HG03571 (cell line): Measurements from ENCODE around the gene VAMP5.
"Not testable (repeated sequence)": the region's sequence is repeated elsewhere in the genome, so short reads cannot be mapped to it uniquely, and the experiment has no call there.

Experiments
- ATAC-seq: cut with Tn5 transposase; IDR thresholded peaks from one replicate; pipeline ENCODE4 v1.9.1; 2021; ENCODE audit not compliant: unreplicated experiment

Gene VAMP5

DNA sequence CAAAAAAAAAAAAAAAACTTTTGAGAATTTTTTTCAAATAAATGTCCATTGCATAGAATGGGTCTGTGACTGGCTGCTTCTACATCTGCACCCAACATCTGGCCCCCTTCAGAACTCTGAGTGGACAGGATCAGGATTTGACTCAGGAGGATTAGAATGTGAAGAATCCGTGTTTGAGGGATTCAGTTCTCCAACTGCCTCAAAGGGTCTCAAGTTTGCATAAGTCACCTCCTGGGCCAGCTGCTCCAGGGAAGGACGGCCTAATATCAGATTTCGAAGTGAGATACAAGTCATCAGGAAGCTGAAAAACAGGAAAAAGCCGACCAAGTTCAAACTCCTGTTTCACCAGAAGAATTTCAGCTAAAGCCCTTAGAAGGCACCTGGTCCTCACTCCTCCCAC is 34.4 kb upstream of the VAMP5 start:
- no peak for ATAC-seq

DNA sequence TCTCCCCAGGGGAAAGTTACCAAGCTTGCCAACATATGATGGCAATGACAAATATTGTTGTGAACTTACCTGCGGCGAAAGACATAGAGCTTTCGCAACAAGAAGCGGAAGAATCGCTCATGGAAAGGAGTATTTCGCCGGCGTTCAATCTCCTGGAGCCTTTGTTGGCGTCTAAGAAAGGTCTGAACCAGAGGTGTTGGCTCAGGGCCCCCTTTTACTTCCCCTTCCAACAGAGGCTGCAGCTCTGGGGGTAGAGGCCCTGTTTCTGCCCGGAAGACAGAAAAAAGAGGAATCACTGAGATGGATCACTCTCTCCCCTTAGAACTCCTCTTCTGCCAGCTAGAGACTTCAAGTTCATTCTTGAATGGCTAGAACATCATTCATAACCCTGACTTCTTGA is 33.7 kb upstream of the VAMP5 start:
- ATAC-seq: no peak

DNA sequence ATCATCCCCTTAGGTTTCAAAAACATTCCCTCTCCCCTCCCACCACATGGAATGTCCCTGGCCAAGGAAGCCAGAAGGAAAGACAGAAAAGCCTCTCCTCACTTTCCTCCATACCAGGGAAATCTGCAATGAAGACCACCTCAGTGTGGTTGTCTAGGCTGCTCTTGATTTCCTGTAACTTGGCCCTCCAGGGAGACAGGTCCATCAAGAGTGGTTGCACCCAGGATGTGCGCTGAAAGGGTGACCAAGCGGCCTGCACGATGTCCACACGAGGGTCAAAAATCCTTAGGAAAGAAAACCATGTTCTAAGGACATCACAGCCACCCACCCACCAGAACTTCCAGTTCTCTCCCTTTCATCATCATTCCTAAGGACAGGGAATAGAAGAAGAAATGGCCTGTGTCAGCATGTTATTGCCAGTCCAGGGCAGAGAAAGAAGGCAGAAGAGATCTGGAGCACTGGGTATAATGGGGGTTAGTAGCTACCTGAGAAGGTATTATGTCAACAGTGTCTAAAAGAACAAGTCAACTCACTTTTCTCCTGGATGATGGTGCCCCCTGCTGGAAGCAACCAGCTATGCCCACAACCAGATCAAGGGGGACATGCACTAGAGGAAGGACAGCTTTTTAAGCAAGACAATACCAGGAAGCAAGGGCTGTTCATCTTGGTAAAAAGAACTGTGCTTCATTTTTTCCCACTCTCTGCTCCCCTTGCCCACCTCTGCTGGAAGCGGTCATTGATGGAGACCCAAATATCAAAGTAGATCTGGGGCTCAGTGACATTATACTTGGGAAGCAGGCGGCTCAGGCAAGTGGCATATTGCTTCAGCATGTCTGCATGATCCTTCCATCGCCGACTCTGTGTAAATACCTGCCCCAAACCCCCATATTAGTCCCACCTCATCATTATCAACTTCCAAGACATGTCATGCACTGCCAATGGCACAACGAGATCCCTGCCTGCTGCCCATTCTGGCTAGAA is 32.2 kb upstream of the VAMP5 start:
- peak; percentile 67 for ATAC-seq

DNA sequence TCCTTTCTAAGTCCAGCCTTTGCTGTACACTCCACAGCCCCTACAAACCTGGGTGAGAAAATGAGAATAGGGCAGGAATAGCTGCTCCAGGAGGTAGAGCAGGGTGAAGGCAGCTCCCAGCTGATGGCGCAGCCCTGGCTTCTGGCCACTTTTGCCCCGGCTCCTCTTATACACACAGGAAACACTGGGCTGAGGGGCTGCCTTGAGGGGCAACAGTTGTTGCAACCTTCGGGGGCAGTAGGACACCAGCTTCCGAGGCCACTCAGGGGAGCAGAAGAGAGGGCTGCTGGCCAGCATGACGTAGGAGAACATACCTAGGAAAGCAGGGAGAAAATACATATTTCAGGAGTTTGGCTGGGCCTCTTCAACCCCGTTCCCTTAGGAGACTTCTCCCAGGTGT is 31.0 kb upstream of the VAMP5 start:
- no peak for ATAC-seq

DNA sequence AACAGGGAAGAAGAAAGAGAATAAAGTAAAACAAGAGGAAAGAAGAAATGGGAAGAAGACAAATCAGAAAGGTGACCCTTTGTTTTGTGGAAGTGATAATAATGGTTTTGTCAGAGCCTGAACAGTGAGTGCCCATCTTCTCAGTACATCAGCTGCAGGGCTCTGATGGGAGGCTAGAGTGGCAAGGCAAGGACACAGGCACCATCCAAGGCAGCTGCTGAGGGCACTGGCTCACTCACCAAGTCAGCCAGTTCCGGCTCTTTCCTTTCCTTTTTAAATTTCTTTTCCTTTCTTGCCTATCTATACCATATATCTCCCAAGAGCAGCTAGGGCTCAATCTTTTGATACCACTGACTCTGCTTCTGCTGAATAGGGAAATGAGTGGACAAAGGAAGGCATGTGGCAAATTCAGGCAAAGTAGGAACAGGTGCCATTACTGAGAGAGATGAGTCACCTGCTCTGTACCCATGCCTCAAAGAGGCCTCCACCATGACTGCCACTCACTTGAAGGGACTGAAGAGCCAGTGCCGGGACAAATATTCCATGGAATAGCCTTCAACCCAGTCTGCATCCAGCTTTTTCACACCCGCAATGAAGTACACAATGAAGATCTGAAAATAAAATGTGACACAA is 29.1 kb upstream of the VAMP5 start:
- ATAC-seq: no peak

DNA sequence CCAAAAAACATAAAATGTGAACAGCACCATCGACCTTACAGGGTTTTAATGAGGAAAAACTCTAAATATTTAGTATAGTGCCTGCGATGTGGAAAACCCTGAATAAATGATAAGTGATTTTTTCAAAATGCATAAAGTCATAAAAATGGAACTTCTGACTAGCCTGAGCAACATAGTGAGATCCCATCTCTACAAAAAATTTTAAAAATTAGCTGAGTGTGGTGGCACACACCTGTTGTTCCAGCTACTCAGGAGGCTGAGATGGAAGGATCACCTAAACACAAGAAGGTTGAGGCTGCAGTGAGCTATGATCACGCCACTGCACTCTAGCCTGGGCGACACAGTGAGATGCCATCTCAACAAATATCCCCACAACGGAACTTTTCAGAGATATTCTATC is 27.1 kb upstream of the VAMP5 start:
- no peak for ATAC-seq

DNA sequence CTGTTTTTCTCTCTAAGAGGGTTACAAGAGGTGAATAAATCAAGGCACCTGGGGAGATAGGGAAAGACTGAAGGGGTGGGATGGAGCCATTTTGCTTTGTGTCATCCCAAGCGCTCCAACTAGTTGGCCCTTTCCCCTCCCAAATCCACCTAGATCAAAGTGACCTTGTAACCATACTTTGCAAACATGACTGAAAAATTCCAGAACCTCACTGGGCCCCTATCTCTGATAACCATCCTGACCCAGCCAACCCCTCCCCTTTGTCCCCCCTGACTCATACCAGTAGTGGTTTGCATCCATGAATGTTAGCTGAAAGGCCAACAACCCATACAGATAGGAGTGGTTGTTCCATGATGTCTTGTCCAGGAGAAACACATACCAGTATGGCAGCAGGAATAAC is 26.1 kb upstream of the VAMP5 start:
- no peak for ATAC-seq

DNA sequence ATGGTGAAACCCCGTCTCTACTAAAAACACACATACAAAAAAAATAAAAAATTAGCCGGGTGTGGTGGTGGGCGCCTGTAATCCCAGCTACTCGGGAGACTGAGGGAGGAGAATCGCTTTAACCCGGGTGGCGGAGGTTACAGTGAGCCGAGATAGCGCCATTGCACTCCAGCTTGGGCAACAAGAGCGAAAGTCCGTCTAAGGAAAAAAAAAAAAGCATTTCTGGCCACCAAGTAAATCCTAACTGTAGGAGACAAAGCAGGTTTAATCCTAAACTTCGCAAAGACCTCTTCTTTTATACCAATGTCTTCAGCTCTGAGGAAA is 23.9 kb upstream of the VAMP5 start:
- ATAC-seq: not testable (repeated sequence)

DNA sequence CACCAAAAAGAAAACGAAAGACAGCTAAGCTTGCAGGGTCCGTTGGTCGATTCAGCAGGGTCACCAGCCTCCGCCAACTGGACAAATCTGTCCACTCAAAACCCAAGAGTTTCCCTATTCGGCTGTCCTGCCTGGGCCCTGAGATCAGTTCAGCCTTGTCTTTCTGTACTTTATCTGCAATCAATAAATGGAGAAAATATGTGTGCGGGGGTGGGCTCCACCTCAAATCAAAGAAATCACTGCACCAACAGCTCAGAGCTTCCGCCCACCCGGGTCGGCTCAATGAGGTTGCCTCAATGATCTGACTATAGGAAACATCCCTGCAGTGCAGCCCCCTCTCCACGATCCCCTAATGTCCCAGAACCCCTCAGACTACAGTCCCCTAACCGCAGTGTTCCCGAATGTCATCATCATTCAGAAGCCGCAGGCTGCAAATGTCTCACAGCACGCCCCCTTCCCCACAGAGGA is 23.4 kb upstream of the VAMP5 start:
- ATAC-seq: peak; percentile 27

DNA sequence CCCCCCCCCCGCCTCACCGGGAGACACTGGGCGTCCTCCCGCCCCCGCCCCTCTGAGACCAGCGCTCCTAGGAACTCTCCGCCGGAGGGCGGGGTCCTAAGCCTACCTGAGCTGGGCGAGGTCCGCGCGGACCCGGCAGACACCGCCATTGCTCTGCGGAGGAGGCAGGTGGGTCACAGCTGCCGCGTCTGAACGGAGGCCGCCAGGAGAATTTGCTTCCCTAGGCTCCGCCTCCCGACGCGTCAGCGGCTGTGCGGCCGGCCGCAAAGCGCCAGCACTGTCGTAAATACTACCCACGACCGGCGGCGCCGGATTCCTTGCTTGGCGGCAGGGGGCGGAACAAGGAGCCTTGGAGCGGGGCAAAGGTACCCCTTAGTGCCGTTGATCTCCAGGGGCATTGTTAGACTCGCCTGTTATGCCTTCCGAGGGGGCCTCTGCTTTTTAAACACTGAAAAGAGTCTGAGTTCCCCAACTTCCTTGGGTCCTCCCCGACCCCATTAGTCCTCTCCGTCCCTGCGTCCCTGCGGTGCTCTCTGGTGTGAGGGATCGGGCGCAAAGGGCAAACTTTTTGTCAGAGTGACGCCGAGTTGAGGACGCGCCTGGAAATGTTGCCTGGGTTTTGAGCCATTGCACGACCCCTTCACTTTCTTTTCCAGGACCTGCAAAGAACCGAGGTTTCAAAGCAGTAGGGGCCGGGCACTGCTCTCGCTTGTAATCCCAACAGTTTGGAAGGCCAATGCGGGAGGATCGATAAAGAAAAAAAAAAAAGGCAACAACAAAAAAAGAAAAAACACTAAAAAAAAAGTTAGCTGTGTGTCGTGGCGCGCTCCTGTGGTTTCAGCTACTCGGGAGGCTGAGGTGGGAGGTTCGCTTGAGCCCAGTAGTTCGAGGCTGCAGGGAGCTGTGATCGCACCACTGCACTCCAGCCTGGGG is 22.7 kb upstream of the VAMP5 start, which contains the start of gene GGCX:
TSS of gene GGCX (minus strand) at position 214 of the 933 bp plus-strand sequence. CDS start at position 149, 65 bp downstream.
- peak; percentile 77 for ATAC-seq

DNA sequence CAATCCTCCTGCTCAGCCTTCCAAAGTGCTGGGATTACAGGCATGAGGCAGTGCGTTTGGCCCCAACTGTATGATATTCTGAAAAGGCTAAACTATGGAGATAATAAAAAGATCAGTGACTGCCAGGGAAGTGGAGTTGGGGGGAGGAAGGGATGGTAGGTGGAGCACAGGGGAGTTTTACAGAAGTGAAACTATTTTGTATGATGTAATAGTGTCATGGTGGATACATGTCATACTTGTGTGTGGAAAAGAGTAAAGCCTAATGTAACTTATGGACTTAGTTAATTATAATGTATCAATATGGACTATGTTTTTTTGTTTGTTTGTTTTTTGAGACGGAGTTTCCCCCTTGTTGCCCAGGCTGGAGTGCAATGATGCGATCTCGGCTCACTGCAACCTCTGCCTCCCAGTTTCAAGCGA is 20.1 kb upstream of the VAMP5 start:
- no peak for ATAC-seq

DNA sequence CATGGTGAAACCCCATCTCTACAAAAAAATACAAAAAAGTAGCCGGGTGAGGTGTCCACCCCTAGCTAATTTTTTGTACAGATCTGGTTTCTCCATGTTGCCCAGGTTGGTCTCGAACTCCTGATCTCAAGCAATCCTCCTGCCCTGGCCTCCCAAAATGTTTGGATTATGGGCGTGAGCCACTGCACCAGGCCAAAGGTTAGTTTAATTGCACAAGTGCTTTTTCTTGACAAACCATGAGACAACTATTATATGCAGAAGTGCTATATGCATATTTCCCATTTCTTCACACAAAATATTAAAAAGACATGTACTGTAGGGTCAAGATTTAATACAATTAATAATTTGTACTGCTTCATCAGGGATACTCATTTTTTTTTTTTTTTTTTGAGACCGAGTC is 18.0 kb upstream of the VAMP5 start:
- ATAC-seq: no peak

DNA sequence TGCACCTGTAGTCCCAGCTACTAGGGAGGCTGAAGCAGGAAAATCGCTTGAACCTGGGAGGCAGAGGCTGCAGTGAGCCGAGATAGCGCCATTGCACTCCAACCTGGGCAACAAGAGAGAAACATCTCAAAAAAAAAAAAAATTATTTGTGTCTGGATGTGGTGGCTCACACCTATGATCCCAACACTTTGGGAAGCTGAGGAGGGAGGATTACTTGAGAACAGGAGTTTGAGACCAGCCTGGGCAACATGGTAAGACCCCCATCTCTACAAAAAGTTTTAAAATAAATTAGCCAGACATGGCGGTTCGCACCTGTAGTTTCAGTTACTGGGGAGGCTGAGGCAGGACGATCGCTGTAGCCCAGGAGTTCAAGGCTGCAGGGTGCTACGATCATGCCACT is 8.5 kb upstream of the VAMP5 start:
- ATAC-seq: no peak

DNA sequence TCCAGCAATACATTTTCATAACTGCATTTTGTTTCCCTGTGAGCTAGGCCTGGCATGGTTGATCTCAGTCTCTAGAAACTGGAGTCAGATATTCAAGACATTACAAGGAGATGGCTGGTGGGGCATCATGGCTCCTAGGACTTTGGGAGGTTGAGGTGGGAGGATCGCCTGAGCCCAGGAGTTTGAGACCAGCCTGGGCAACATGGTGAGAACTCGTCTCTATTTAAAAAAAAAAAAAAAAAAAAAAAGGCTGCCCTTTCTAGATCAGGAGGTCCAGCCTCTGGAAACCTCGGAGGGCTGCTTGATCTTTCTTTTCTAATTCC is 7.2 kb upstream of the VAMP5 start:
- ATAC-seq: no peak

DNA sequence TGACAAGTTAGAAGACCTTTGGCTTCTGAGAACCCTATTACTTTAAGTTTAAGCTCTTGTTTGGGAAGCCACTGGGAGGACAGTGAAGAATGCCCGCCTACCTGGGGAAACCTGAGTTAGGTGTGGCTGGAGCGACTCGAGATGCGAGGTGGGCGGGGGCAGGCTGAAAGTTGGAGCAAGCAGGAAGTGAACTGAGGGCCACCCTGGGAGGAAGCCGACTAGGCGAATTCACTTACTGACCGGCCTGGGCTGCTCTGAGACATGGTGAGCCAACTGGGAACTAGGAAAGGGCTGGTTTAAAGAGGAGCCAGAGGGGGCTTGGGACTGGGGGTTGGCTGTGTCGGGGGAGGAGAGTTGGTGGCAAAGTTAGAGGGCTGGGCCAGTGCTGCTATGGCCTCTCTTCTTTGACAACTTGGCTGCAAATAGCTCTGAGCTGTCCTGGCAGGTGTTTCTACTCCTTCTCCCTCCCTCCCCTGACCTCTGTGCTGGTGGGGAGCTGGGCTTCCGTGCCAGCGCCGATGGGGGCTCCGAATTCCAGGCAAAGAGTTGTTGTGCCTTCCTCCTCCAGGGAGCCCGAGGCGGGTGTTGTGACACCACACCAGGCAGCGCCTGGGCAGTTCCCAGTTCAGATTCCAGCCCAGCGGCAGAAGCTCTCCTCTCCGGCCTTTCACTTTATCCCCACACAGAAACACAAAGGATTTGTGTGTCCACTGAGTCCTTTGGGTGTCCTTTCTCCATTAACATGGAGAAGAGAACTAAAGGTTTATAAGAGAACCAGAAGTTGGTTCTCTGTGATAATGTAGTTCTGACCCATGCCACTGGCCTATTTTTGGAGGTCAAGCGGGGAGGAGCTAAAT is 6.6 kb upstream of the VAMP5 start, which contains the start of gene VAMP8:
TSS of gene VAMP8 (plus strand) at position 201 of the 857 bp plus-strand sequence. CDS start at position 262, 61 bp downstream.
- peak; percentile 67 for ATAC-seq

DNA sequence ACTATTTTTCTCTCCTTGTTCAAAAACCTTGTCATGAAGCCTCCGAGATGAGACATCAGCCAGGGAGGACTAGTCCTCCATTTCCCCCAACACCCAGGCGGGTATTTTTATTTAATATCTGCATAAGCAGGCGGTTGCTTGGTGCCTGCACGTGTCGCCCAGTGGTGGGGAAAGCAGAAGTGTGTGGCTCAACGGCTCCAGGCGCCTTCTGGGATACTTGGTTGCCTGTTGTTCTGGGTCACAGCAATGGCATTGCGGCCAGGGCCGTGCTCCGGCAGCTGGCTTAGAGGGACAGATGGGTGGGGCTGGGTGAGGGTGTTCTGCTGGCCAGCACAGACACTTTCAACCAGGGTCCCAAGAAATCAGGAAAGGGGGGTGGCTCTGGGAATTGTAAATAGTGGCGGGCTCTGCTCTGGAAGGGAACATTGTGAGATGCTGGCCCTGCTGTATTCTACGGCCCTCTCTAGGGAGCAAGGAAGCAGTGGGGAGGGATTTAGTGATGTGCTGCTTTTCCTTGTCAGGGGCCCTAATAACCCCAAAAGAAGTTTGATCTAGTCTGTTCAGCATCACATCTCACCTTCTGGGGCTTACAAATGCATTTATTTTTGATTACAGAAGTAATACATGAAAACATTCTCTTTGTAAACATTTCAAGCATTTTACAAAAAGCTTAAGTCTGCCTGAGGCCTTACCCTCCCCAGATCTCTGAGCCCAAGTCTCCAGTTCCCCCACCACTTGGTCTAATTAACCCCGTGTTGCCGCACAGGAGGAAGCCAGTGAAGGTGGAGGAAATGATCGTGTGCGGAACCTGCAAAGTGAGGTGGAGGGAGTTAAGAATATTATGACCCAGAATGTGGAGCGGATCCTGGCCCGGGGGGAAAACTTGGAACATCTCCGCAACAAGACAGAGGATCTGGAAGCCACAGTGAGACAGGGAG is 5.7 kb upstream of the VAMP5 start:
- ATAC-seq: peak; percentile 32

DNA sequence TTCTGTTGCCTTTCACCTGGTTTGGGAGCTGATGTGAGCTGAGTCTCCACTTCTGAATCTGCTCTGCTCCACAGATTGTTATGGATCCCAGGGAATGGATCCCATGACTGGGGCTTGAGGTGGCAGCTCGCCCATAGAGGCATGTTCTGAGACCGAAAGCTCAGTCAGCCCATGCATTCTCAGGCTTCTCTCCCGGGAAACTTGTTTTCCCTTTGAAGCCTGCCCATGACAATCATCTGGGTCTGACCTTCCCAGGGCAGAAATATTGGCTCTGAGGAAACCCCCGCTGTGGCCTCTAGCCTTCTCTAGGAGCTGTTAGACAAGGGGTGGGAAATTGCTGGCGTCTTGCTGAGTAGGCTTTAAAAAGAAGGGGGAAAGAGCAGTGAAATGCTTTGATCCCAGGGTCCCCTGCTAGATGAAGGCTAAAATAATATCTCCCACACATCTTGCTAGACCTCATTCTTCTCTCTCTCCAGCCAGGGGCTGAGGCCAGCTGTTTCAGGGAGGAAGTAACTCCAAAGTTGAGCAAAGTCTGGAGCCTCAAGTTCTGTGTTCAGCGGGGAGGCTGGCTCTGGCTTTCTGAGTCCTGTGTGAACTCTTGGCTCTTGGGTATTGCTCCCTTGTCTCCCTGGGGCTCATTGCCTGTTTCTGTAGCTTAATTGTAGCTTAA is 4.8 kb upstream of the VAMP5 start:
- no peak for ATAC-seq

DNA sequence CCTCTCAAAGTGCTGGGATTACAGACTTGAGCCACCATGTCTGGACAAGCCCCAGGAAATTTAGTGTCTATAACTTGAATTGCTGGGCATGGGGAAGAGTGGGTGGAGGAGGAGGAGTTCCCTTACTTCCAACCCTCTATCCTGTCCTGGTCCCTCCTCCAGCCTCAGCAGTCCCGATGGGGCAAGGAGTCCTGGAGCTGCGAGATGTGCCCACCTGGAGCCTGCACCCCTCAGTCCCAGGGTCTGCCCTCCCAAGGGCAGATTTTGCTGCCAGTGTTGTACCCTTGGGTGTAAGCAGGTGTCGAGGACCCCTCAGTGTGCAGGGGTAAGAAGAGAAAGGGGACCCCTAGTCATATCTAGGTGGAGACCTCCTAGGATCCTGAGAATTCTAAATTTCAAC is 4.0 kb upstream of the VAMP5 start:
- ATAC-seq: no peak

DNA sequence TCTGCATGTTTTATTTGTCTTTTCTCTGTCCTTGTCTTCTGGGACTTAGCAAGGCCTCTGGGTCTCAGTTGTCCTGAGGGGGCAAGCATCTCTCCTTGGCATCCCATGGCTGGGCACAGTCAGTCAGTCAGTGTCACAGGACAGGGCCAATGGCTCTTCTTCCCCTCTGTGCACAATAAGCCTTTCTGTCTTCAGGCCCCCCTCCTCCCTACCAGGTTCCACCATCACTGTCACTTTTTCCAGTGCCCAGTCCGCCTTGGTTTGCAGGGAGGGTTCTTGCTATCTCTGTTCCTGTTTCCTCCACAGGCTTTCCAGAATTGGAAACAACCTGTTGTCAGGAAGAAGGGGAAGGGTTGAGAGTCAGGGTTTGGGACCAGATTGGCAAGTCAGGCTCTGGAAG is 1.7 kb upstream of the VAMP5 start:
- no peak for ATAC-seq
